OCI-LY7 (cell line): ENCODE measurements around the gene CDKL4.

Experiments
- EZH2phosphoT487 ChIP-seq: fragments of 200-600 bp; sonication (generic); IDR thresholded peaks from 2 replicates; pipeline ENCODE4 v1.6.1; 2018; ENCODE audit warnings: low read depth, borderline replicate concordance, mild to moderate bottlenecking, mixed run types, antibody characterized with exemption, low read length, moderate library complexity, mixed read lengths
- TF ChIP-seq, protein P1 (sequence below): fragments of 200-600 bp; sonication (generic); conservative IDR thresholded peaks from 2 replicates; pipeline ENCODE4 v1.5.1; 2014; ENCODE audit warnings: mild to moderate bottlenecking, antibody characterized with exemption, low read length, moderate library complexity, mixed read lengths

DNA sequence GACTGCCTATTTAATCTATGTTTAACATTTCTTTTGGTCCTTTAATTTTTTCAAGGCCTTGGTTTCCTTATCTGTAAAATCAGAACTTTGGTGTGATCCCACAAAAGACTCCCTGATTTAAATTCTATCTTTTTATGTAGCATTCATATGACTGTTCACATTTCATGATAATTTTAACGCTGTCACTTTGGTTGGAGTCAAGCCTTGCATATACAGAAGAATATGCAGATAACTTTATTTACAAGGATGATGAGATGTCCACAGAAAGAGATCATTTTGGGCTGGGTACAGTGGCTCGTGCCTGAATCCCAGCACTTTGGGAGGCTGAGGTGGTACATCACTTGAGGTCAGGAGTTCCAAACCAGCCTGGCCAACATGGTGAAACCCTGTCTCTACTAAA lies 84.5 kb downstream of the CDKL4 start:
- TF ChIP-seq, protein P1, sequence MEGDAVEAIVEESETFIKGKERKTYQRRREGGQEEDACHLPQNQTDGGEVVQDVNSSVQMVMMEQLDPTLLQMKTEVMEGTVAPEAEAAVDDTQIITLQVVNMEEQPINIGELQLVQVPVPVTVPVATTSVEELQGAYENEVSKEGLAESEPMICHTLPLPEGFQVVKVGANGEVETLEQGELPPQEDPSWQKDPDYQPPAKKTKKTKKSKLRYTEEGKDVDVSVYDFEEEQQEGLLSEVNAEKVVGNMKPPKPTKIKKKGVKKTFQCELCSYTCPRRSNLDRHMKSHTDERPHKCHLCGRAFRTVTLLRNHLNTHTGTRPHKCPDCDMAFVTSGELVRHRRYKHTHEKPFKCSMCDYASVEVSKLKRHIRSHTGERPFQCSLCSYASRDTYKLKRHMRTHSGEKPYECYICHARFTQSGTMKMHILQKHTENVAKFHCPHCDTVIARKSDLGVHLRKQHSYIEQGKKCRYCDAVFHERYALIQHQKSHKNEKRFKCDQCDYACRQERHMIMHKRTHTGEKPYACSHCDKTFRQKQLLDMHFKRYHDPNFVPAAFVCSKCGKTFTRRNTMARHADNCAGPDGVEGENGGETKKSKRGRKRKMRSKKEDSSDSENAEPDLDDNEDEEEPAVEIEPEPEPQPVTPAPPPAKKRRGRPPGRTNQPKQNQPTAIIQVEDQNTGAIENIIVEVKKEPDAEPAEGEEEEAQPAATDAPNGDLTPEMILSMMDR = no peak
- TF ChIP-seq EZH2phosphoT487 = no peak
